ENCODE measurements around the gene TMEM178B.
"Not testable (repeated sequence)": the region's sequence is repeated elsewhere in the genome, so short reads cannot be mapped to it uniquely, and the experiment has no call there.

The TMEM178B gene

GRCh38 chr7:141074162-141074991 lies 513 bp downstream of the TMEM178B start:
- TF ChIP-seq, protein P1, sequence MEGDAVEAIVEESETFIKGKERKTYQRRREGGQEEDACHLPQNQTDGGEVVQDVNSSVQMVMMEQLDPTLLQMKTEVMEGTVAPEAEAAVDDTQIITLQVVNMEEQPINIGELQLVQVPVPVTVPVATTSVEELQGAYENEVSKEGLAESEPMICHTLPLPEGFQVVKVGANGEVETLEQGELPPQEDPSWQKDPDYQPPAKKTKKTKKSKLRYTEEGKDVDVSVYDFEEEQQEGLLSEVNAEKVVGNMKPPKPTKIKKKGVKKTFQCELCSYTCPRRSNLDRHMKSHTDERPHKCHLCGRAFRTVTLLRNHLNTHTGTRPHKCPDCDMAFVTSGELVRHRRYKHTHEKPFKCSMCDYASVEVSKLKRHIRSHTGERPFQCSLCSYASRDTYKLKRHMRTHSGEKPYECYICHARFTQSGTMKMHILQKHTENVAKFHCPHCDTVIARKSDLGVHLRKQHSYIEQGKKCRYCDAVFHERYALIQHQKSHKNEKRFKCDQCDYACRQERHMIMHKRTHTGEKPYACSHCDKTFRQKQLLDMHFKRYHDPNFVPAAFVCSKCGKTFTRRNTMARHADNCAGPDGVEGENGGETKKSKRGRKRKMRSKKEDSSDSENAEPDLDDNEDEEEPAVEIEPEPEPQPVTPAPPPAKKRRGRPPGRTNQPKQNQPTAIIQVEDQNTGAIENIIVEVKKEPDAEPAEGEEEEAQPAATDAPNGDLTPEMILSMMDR (IDR thresholded peaks at IDR 0.05; ENCODE audit: low read depth, low read length, missing control alignments) = no peak
- DNase-seq (ENCODE audit: low read depth) = no peak
- peak overlapping the region; percentile 42 for H3K4me3 ChIP-seq (ENCODE audit: low read depth, low read length)
- in situ Hi-C loops (cut with HindIII; ENCODE audit: low sequenced_read_pairs) = no loop called here

GRCh38 chr7:141074997-141075396 lies 1.1 kb downstream of the TMEM178B start:
- TF ChIP-seq, protein P1 (IDR thresholded peaks at IDR 0.05; ENCODE audit: low read depth, low read length, missing control alignments) = no peak
- no peak overlapping the region for H3K4me3 ChIP-seq (ENCODE audit: low read depth, low read length)
- in situ Hi-C loops (cut with HindIII; ENCODE audit: low sequenced_read_pairs) = no loop called here
- DNase-seq (ENCODE audit: low read depth) = no peak

GRCh38 chr7:141076377-141076776 lies 2.5 kb downstream of the TMEM178B start:
- in situ Hi-C loops (cut with HindIII; ENCODE audit: low sequenced_read_pairs) = no loop called here
- no peak overlapping the region for H3K4me3 ChIP-seq (ENCODE audit: low read depth, low read length)

GRCh38 chr7:141079219-141079618 lies 5.4 kb downstream of the TMEM178B start:
- in situ Hi-C loops (cut with HindIII; ENCODE audit: low sequenced_read_pairs) = no loop called here
- no peak overlapping the region for H3K4me3 ChIP-seq (ENCODE audit: low read depth, low read length)
- no peak for DNase-seq (ENCODE audit: low read depth)
- TF ChIP-seq, protein P1 (IDR thresholded peaks at IDR 0.05; ENCODE audit: low read depth, low read length, missing control alignments) = no peak

More at GRCh38 chr7:141076377-141076776, 2.5 kb downstream of the TMEM178B start:
- no peak for DNase-seq (ENCODE audit: low read depth)
- TF ChIP-seq, protein P1 (IDR thresholded peaks at IDR 0.05; ENCODE audit: low read depth, low read length, missing control alignments) = no peak

DNA sequence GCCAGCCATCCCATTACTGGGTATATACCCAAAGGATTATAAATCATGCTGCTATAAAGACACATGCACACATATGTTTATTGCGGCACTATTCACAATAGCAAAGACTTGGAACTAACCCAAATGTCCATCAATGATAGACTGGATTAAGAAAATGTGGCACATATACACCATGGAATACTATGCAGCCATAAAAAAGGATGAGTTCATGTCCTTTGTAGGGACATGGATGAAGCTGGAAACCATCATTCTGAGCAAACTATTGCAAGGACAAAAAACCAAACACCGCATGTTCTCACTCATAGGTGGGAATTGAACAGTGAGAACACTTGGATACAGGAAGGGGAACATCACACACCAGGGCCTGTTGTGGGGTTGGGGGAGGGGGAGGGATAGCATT lies 15.6 kb downstream of the TMEM178B start:
- H3K4me3 ChIP-seq (ENCODE audit: low read depth, low read length); in situ Hi-C loops (cut with HindIII; ENCODE audit: low sequenced_read_pairs); DNase-seq (ENCODE audit: low read depth): not testable (repeated sequence)

GRCh38 chr7:141094336-141095070 lies 20.6 kb downstream of the TMEM178B start:
- DNase-seq (ENCODE audit: low read depth) = no peak
- TF ChIP-seq, protein P1 (IDR thresholded peaks at IDR 0.05; ENCODE audit: low read depth, low read length, missing control alignments) = no peak
- no peak overlapping the region for H3K4me3 ChIP-seq (ENCODE audit: low read depth, low read length)
- in situ Hi-C loops (cut with HindIII; ENCODE audit: low sequenced_read_pairs) = no loop called here

- no peak overlapping the region for H3K4me3 ChIP-seq (ENCODE audit: low read depth, low read length)
- TF ChIP-seq, protein P1 (IDR thresholded peaks at IDR 0.05; ENCODE audit: low read depth, low read length, missing control alignments) = no peak
- in situ Hi-C loops (cut with HindIII; ENCODE audit: low sequenced_read_pairs) = no loop called here
- DNase-seq (ENCODE audit: low read depth) = peak; percentile 18
Measured at GRCh38 chr7:141097430-141097829, 23.6 kb downstream of the TMEM178B start.
